MCF 10A (cell line): Measurements from ENCODE around the gene P4HB. TPM values are rescaled to one million over a fixed set of nuclear protein-coding genes. Genes with fewer than 3 reads are reported as not detected.

ENCODE experiments used
- BruUV-seq: library from RNA; stranded (reverse); fragments of 400-500 nt; replicated peaks from 2 replicates; lab custom pipeline; 2021; lab: Mats Ljungman, UMichigan
- CTCF ChIA-PET: fragments of 300-600 bp; sonication (Branson Sonifier 250); formaldehyde crosslinking; extraction: SDS; loops from one replicate; lab custom pipeline; 2021; ENCODE audit warnings: antibody characterized with exemption, inconsistent platforms; lab: Yijun Ruan, JAX
- POLR2A ChIA-PET: fragments of 300-600, 350-650 bp; sonication (Branson Sonifier 250); formaldehyde crosslinking; extraction: SDS; loops from one replicate; lab custom pipeline; 2020; ENCODE audit warnings: antibody characterized with exemption, inconsistent platforms; lab: Yijun Ruan, JAX
- DNase-seq: peaks from one replicate; pipeline ENCODE4 v3.0.0-alpha.2; 2018; ENCODE audit not compliant: unreplicated experiment
- H3K27ac Mint-ChIP-seq: one replicate; pipeline ENCODE4 v1.8.0; 2022; ENCODE audit warnings: mild to moderate bottlenecking, low read depth, mixed read lengths; ENCODE audit not compliant: unreplicated experiment
- H3K27me3 Mint-ChIP-seq: one replicate; pipeline ENCODE4 v1.8.0; 2022; ENCODE audit warnings: mixed read lengths; ENCODE audit not compliant: insufficient read depth, unreplicated experiment
- H3K36me3 Mint-ChIP-seq: one replicate; pipeline ENCODE4 v1.8.0; 2022; ENCODE audit warnings: mild to moderate bottlenecking, moderate library complexity, mixed read lengths; ENCODE audit not compliant: insufficient read depth, unreplicated experiment
- H3K4me1 Mint-ChIP-seq: one replicate; pipeline ENCODE4 v1.8.0; 2022; ENCODE audit warnings: mixed read lengths; ENCODE audit not compliant: insufficient read depth, unreplicated experiment
- H3K4me3 Mint-ChIP-seq: one replicate; pipeline ENCODE4 v1.8.0; 2022; ENCODE audit warnings: mild to moderate bottlenecking, moderate library complexity, mixed read lengths; ENCODE audit not compliant: unreplicated experiment
- H3K9me3 Mint-ChIP-seq: one replicate; pipeline ENCODE4 v1.8.0; 2022; ENCODE audit warnings: mixed read lengths; ENCODE audit not compliant: unreplicated experiment
- CTCF ChIP-seq: fragments of 200-600 bp; IDR thresholded peaks from one replicate; pipeline ENCODE4 v1.8.0; 2022; ENCODE audit warnings: antibody characterized with exemption, mild to moderate bottlenecking; ENCODE audit not compliant: unreplicated experiment
- intact Hi-C: fragments of 100-400 bp; cut with micrococcal nuclease; formaldehyde crosslinking; loops from 2 replicates; pipeline ENCODE4 v1.14.1; 2022
- total RNA-seq: library from RNA; stranded (reverse); gene quantifications from 2 replicates; pipeline ENCODE4 v1.2.3, GENCODE V29; 2022

The P4HB gene
- total RNA-seq, 1 experiment from 2014 or later, result 894 TPM

GRCh38 chr17:81899514-81900166 lies 39.3 kb upstream of the P4HB start:
- no peaks in the 10 kb centered on the region for H3K27me3 Mint-ChIP-seq
- DNase-seq, result no peak
- H3K4me3 Mint-ChIP-seq, result no peak overlapping the region
- H3K9me3 Mint-ChIP-seq, result no peaks in the 10 kb centered on the region
- H3K27ac Mint-ChIP-seq, result peak overlapping the region; percentile 66
- no TSS peak for BruUV-seq
- H3K4me1 Mint-ChIP-seq, result peaks cover 16% of the 10 kb centered on the region
- intact Hi-C loops, result no loop called here
- peaks cover 58% of the 10 kb centered on the region for H3K36me3 Mint-ChIP-seq
- POLR2A ChIA-PET, result interaction anchor here (0.7 to 2.5 kb wide), 6 partner anchors 8 to 30 kb away, joined by 3 to 14 read pairs (median 4); no protein-coding TSS in a partner anchor
- no peak for TF ChIP-seq CTCF
- CTCF ChIA-PET, result no interaction called here

GRCh38 chr17:81898885-81899284 lies 38.5 kb upstream of the P4HB start:
- TF ChIP-seq CTCF, result no peak
- ChIA-PET POLR2A (interaction anchor here (0.5 to 2.5 kb wide), 6 partner anchors 13 to 29 kb away, joined by 3 to 14 read pairs (median 4); partner anchors contain the start of gene MAFG), CTCF (no interaction called here)
- no peaks in the 10 kb centered on the region for H3K27me3 Mint-ChIP-seq
- intact Hi-C loops, result no loop called here
- peaks cover 62% of the 10 kb centered on the region for H3K36me3 Mint-ChIP-seq
- no peaks in the 10 kb centered on the region for H3K9me3 Mint-ChIP-seq
- BruUV-seq, result no TSS peak
- no peak for DNase-seq
- peak overlapping the region; percentile 66 for H3K27ac Mint-ChIP-seq
- peaks cover 16% of the 10 kb centered on the region for H3K4me1 Mint-ChIP-seq
- no peak overlapping the region for H3K4me3 Mint-ChIP-seq

- H3K27ac Mint-ChIP-seq, result peak overlapping the region; percentile 66
- peaks cover 62% of the 10 kb centered on the region for H3K36me3 Mint-ChIP-seq
- BruUV-seq, result no TSS peak
- CTCF ChIA-PET, result interaction anchor here (1.2 kb wide), 1 partner anchor 139 kb away, joined by 3 read pairs; no protein-coding TSS in a partner anchor
- intact Hi-C loops, result no loop called here
- no peaks in the 10 kb centered on the region for H3K27me3 Mint-ChIP-seq
- POLR2A ChIA-PET, result interaction anchor here (0.5 to 2.5 kb wide), 13 partner anchors 7 to 235 kb away, joined by 3 to 14 read pairs (median 4); partner anchors contain the start of genes MAFG, P4HB and SIRT7
- TF ChIP-seq CTCF, result no peak
- H3K9me3 Mint-ChIP-seq, result no peaks in the 10 kb centered on the region
- H3K4me3 Mint-ChIP-seq, result peak overlapping the region; percentile 44
- DNase-seq, result peak; percentile 79
- peaks cover 16% of the 10 kb centered on the region for H3K4me1 Mint-ChIP-seq
Observed at GRCh38 chr17:81898029-81898866, 37.9 kb upstream of the P4HB start.

- no peak for TF ChIP-seq CTCF
- peaks cover 9% of the 10 kb centered on the region for H3K4me1 Mint-ChIP-seq
- intact Hi-C loops, result no loop called here
- no peak overlapping the region for H3K4me3 Mint-ChIP-seq
- DNase-seq, result no peak
- BruUV-seq, result no TSS peak
- H3K9me3 Mint-ChIP-seq, result no peaks in the 10 kb centered on the region
- peaks cover 68% of the 10 kb centered on the region for H3K36me3 Mint-ChIP-seq
- POLR2A ChIA-PET, result interaction anchor here (1.5 kb wide), 1 partner anchor 22 kb away, joined by 4 read pairs; no protein-coding TSS in a partner anchor
- H3K27me3 Mint-ChIP-seq, result no peaks in the 10 kb centered on the region
- CTCF ChIA-PET, result no interaction called here
- H3K27ac Mint-ChIP-seq, result no peak overlapping the region
Observed at GRCh38 chr17:81895400-81895799, 35.1 kb upstream of the P4HB start.
